Activated CD8-positive, alpha-beta T cell treated with anti-CD3 and anti-CD28 coated beads for 36 hours (primary cell): Measurements from ENCODE around the gene RABGAP1L. TPM values are rescaled to one million over a fixed set of nuclear protein-coding genes. Genes with fewer than 3 reads are reported as not detected.
"Not testable (repeated sequence)": the region's sequence is repeated elsewhere in the genome, so short reads cannot be mapped to it uniquely, and the experiment has no call there.

Experiments
- ATAC-seq: fragments of 200-7000 bp; cut with Tn5 transposase; one replicate; pipeline ENCODE4 v1.10.0; 2021; ENCODE audit warnings: mild to moderate bottlenecking, moderate library complexity
- CTCF ChIA-PET: fragments of 350-600 bp; sonication (Branson Sonifier 250); formaldehyde crosslinking; loops from one replicate; lab custom pipeline; 2021; ENCODE audit warnings: antibody characterized with exemption; lab: Charles Lee
- POLR2A ChIA-PET: fragments of 350-600 bp; sonication (Branson Sonifier 250); formaldehyde crosslinking; loops from one replicate; lab custom pipeline; 2021; ENCODE audit warnings: antibody characterized with exemption; lab: Charles Lee
- DNase-seq: peaks from one replicate; pipeline ENCODE4 v3.0.0-alpha.2; 2020
- H3K27ac Mint-ChIP-seq: one replicate; pipeline ENCODE4 v1.8.0; 2021; ENCODE audit warnings: mild to moderate bottlenecking, mixed read lengths
- H3K27me3 Mint-ChIP-seq: one replicate; pipeline ENCODE4 v1.8.0; 2021; ENCODE audit warnings: mixed read lengths
- H3K36me3 Mint-ChIP-seq: one replicate; pipeline ENCODE4 v1.8.0; 2021; ENCODE audit warnings: low read depth, mixed read lengths
- H3K4me1 Mint-ChIP-seq: one replicate; pipeline ENCODE4 v1.8.0; 2021; ENCODE audit warnings: low read depth, mixed read lengths
- H3K4me3 Mint-ChIP-seq: one replicate; pipeline ENCODE4 v1.8.0; 2021; ENCODE audit warnings: mild to moderate bottlenecking, moderate library complexity, mixed read lengths
- H3K9me3 Mint-ChIP-seq: one replicate; pipeline ENCODE4 v1.8.0; 2021; ENCODE audit warnings: mixed read lengths
- intact Hi-C: fragments of 100-400 bp; cut with micrococcal nuclease; formaldehyde crosslinking; loops from one replicate; pipeline ENCODE4 v1.10.0; 2022
- total RNA-seq, 2 experiments: library from RNA; stranded (reverse); gene quantifications; one replicate each; pipeline ENCODE4 v1.2.3, GENCODE V29; 2021
- TF ChIP-seq, protein P1 (sequence below): fragments of 200-600 bp; IDR thresholded peaks from one replicate; pipeline ENCODE4 v1.8.0; 2022; ENCODE audit warnings: antibody characterized with exemption, mild to moderate bottlenecking

The RABGAP1L gene
- total RNA-seq, 2 experiments from 2014 or later, result 26.9 to 29.4 TPM

- Mint-ChIP-seq H3K27me3 (no peaks in the 10 kb centered on the region), H3K4me1 (peaks cover 10% of the 10 kb centered on the region), H3K36me3 (peaks cover 33% of the 10 kb centered on the region), H3K27ac (no peak overlapping the region), H3K9me3 (peaks cover 35% of the 10 kb centered on the region), H3K4me3 (no peak overlapping the region)
- TF ChIP-seq, protein P1, sequence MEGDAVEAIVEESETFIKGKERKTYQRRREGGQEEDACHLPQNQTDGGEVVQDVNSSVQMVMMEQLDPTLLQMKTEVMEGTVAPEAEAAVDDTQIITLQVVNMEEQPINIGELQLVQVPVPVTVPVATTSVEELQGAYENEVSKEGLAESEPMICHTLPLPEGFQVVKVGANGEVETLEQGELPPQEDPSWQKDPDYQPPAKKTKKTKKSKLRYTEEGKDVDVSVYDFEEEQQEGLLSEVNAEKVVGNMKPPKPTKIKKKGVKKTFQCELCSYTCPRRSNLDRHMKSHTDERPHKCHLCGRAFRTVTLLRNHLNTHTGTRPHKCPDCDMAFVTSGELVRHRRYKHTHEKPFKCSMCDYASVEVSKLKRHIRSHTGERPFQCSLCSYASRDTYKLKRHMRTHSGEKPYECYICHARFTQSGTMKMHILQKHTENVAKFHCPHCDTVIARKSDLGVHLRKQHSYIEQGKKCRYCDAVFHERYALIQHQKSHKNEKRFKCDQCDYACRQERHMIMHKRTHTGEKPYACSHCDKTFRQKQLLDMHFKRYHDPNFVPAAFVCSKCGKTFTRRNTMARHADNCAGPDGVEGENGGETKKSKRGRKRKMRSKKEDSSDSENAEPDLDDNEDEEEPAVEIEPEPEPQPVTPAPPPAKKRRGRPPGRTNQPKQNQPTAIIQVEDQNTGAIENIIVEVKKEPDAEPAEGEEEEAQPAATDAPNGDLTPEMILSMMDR, result no peak
- CTCF ChIA-PET, result no interaction called here
- intact Hi-C loops, result no loop called here
- ATAC-seq, result no peak
- POLR2A ChIA-PET, result no interaction called here
- DNase-seq, result no peak
Observed at GRCh38 chr1:174531751-174532150, 372.4 kb downstream of the RABGAP1L start.

DNA sequence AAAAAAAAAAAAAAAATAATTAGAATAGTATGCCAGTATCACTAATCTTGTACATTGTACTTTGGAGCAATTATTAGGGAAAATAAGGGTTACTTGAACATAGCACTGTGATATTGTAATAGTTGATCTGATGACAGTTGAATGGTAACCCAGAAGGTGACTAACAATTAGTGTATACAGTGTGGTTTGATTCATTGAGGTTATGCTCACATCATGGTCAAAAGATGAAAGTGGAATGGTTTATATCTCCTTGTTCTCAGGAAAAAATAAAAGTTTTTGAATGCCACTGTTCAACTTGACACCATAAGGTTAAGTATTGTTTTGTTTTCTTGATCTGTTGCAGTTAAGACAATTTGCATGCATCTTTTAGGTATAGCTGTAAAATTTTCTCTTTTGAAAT lies 375.5 kb downstream of the RABGAP1L start:
- Mint-ChIP-seq H3K36me3 (peaks cover 30% of the 10 kb centered on the region), H3K9me3 (peaks cover 29% of the 10 kb centered on the region), H3K27ac (no peak overlapping the region), H3K27me3 (no peaks in the 10 kb centered on the region), H3K4me1 (no peaks in the 10 kb centered on the region), H3K4me3 (no peak overlapping the region)
- TF ChIP-seq, protein P1, result no peak
- ChIA-PET CTCF (no interaction called here), POLR2A (no interaction called here)
- no peak for ATAC-seq
- intact Hi-C loops, result no loop called here
- DNase-seq, result no peak

- ChIA-PET POLR2A (no interaction called here), CTCF (no interaction called here)
- no peaks in the 10 kb centered on the region for H3K27me3 Mint-ChIP-seq
- peaks cover 31% of the 10 kb centered on the region for H3K36me3 Mint-ChIP-seq
- TF ChIP-seq, protein P1, result no peak
- DNase-seq (no peak), ATAC-seq (no peak)
- intact Hi-C loops, result no loop called here
- no peak overlapping the region for H3K27ac Mint-ChIP-seq
- peaks cover 31% of the 10 kb centered on the region for H3K9me3 Mint-ChIP-seq
- H3K4me1 Mint-ChIP-seq, result no peaks in the 10 kb centered on the region
- no peak overlapping the region for H3K4me3 Mint-ChIP-seq
Observed at GRCh38 chr1:174535207-174535606, 375.9 kb downstream of the RABGAP1L start.

DNA sequence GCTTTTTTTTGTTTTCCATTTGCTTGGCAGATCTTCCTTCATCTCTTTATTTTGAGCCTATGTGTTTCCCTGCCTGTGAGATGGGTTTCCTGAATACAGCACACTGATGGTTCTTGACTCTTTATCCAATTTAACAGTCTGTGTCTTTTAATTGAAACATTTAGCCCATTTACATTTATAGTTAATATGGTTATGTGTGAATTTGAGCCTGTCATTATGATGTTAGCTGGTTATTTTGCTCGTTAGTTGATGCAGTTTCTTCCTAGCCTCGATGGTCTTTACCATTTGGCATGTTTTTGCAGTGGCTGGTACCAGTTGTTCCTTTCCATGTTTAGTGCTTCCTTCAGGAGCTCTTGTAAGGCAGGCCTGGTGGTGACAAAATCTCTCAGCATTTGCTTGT lies 384.1 kb downstream of the RABGAP1L start:
- POLR2A ChIA-PET, H3K27ac Mint-ChIP-seq, H3K4me1 Mint-ChIP-seq, H3K27me3 Mint-ChIP-seq, intact Hi-C loops, H3K4me3 Mint-ChIP-seq, DNase-seq, ATAC-seq, CTCF ChIA-PET: not testable (repeated sequence)
- H3K36me3 Mint-ChIP-seq, result peaks cover 39% of the 10 kb centered on the region
- H3K9me3 Mint-ChIP-seq, result peaks cover 25% of the 10 kb centered on the region

GRCh38 chr1:174550296-174550695 lies 391.0 kb downstream of the RABGAP1L start:
- POLR2A ChIA-PET, result interaction anchor here (0.6 to 0.9 kb wide), 2 partner anchors 21 to 1639 kb away, joined by 3 read pairs; no protein-coding TSS in a partner anchor
- intact Hi-C loops, result no loop called here
- DNase-seq, result no peak
- Mint-ChIP-seq H3K36me3 (peaks cover 10% of the 10 kb centered on the region), H3K27me3 (no peaks in the 10 kb centered on the region), H3K9me3 (peaks cover 5% of the 10 kb centered on the region), H3K4me1 (no peaks in the 10 kb centered on the region), H3K4me3 (no peak overlapping the region), H3K27ac (no peak overlapping the region)
- CTCF ChIA-PET, result no interaction called here
- ATAC-seq, result no peak
- TF ChIP-seq, protein P1, result no peak

DNA sequence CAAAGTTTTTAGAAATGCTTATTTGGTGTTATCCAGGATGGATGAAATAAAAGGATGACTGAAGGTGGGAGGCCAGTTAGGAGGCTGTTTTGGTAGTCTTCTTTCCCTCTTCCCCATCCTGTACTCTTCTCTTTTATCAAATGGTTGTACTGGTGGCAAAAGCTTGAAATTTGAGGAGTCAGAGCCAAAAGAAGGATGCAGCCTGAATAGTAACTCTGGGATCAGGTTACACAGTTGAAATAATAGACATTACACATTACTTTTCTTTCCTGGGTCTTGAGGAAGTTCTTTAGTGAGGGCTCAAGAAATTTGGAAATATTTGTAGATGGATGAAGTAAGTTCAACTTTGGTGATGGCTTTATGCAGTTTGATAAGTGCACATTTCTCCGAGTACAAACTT lies 397.1 kb downstream of the RABGAP1L start:
- CTCF ChIA-PET, result no interaction called here
- no peaks in the 10 kb centered on the region for H3K27me3 Mint-ChIP-seq
- H3K4me1 Mint-ChIP-seq, result no peaks in the 10 kb centered on the region

More for the DNA sequence above, 397.1 kb downstream of the RABGAP1L start:
- intact Hi-C loops, result no loop called here
- POLR2A ChIA-PET, result no interaction called here
- DNase-seq (no peak), ATAC-seq (no peak)
- Mint-ChIP-seq H3K9me3 (peaks cover 7% of the 10 kb centered on the region), H3K27ac (no peak overlapping the region), H3K36me3 (peaks cover 10% of the 10 kb centered on the region), H3K4me3 (no peak overlapping the region)
- TF ChIP-seq, protein P1, result no peak
